PFSK-1 (cell line): ENCODE measurements around the gene HSFX1.

ENCODE experiments used
- POLR2AphosphoS5 ChIP-seq: IDR thresholded peaks from 2 replicates; pipeline ENCODE4 v1.6.1; 2012; ENCODE audit warnings: low read depth, mild to moderate bottlenecking, control low read depth, low read length, moderate library complexity
- TF ChIP-seq, protein P1 (sequence below), 2 experiments: IDR thresholded peaks; 2 replicates each; pipeline versions ENCODE4 v1.6.1 to v1.8.0; 2011 to 2012; ENCODE audit warnings: low read depth in 2 of 2, low read length in 2 of 2, control low read depth in 1 of 2, inconsistent platforms in 1 of 2, mild to moderate bottlenecking in 1 of 2, moderate library complexity in 1 of 2; ENCODE audit not compliant: insufficient read depth in 1 of 2

- TF ChIP-seq, protein P1, sequence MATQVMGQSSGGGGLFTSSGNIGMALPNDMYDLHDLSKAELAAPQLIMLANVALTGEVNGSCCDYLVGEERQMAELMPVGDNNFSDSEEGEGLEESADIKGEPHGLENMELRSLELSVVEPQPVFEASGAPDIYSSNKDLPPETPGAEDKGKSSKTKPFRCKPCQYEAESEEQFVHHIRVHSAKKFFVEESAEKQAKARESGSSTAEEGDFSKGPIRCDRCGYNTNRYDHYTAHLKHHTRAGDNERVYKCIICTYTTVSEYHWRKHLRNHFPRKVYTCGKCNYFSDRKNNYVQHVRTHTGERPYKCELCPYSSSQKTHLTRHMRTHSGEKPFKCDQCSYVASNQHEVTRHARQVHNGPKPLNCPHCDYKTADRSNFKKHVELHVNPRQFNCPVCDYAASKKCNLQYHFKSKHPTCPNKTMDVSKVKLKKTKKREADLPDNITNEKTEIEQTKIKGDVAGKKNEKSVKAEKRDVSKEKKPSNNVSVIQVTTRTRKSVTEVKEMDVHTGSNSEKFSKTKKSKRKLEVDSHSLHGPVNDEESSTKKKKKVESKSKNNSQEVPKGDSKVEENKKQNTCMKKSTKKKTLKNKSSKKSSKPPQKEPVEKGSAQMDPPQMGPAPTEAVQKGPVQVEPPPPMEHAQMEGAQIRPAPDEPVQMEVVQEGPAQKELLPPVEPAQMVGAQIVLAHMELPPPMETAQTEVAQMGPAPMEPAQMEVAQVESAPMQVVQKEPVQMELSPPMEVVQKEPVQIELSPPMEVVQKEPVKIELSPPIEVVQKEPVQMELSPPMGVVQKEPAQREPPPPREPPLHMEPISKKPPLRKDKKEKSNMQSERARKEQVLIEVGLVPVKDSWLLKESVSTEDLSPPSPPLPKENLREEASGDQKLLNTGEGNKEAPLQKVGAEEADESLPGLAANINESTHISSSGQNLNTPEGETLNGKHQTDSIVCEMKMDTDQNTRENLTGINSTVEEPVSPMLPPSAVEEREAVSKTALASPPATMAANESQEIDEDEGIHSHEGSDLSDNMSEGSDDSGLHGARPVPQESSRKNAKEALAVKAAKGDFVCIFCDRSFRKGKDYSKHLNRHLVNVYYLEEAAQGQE (IDR thresholded peaks at IDR 0.05; ENCODE audit: insufficient read depth in 1 of 2, low read depth in 2 of 2, low read length in 2 of 2): no peak
- TF ChIP-seq POLR2AphosphoS5: no peak
These were observed 14.0 kb upstream of the HSFX1 start for GRCh38 chrX:149759824-149760223.
